T47D (cell line): Measurements from ENCODE around the gene TMEM144.
"Not testable (repeated sequence)": the region's sequence is repeated elsewhere in the genome, so short reads cannot be mapped to it uniquely, and the experiment has no call there.

Source experiments
- DNase-seq, 2 experiments: peaks; one replicate each; pipeline versions ENCODE4 v3.0.0 to v3.0.0-alpha.2; 2011 to 2012; ENCODE audit warnings: low read depth in 1 of 2, low spot score in 1 of 2
- JUND ChIP-seq: IDR thresholded peaks from 2 replicates; pipeline ENCODE4 v1.6.1; 2012; ENCODE audit warnings: low read depth
- in situ Hi-C: cut with HindIII; loops from 2 replicates; pipeline ENCODE4 v1.10.0; 2016; ENCODE audit warnings: low sequenced_read_pairs, low pct_unique_long_range_greater_than_20kb

Gene TMEM144

DNA sequence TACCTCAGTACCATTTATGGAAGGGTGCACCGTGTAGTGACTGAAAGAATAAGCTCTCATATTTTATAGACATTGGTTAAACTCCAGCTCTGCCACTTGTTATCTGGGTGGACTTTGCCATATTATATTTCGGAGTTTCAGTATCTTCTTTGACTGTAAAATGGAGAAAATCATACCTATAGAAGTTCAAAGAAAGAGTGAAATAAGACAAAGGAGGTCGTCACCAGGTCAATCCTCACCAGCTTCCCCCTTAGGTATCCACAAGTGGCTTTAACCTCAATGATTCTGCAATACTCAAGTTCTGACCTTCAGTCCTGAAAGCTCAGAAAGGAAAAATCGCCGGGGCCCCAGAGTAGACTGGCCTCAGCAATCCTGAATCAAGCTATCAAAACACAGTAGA is 64.3 kb downstream of the TMEM144 start:
- DNase-seq, result no peak
- TF ChIP-seq JUND, result no peak
- in situ Hi-C loops, result no loop called here

DNA sequence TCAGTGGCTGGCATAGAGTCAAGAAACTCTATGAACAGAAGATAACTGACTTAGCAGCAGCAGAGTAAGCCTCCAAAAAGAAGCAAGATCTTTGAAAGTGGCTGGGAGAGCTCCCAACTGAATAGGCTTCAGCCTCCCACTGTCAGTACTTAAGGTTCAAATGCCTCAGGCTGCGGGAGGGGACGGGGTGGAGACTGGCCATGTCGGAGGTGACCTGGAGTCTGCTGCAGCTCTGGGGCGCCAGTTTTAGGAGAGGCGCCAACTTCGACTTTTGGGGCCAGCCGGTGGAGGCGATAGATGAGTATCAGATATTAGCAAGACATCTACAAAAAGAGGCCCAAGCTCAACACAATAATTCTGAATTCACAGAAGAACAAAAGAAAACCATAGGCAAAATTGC is 67.3 kb downstream of the TMEM144 start:
- in situ Hi-C loops, result no loop called here

DNA sequence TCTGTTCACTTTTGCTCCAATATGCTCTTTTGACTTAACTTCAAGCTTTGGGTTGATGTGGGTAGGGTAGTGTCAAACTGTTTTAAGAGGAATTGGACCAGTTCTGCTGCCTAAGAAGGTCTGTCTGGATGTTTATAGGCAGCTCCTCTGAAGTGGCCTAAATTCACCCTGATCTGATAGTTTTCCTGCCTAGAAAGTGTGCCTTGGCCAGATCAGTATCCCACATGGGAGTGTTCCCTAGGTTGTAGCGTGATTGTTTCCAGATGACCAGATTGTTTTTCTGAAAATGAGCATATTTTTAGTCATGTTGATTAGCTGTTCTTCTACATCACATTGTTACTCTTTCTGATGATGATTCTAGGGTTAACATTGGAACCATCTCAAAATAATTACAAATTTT is 68.8 kb downstream of the TMEM144 start:
- DNase-seq, in situ Hi-C loops: not testable (repeated sequence)

More for the DNA sequence above, 67.3 kb downstream of the TMEM144 start:
- no peak for DNase-seq
- no peak for TF ChIP-seq JUND

GRCh38 chr4:158280856-158281255 is 70.6 kb downstream of the TMEM144 start:
- no peak for DNase-seq
- in situ Hi-C loops, result no loop called here
- TF ChIP-seq JUND, result no peak

GRCh38 chr4:158282252-158282651 is 72.0 kb downstream of the TMEM144 start:
- no peak for DNase-seq
- no peak for TF ChIP-seq JUND
- in situ Hi-C loops, result no loop called here

DNA sequence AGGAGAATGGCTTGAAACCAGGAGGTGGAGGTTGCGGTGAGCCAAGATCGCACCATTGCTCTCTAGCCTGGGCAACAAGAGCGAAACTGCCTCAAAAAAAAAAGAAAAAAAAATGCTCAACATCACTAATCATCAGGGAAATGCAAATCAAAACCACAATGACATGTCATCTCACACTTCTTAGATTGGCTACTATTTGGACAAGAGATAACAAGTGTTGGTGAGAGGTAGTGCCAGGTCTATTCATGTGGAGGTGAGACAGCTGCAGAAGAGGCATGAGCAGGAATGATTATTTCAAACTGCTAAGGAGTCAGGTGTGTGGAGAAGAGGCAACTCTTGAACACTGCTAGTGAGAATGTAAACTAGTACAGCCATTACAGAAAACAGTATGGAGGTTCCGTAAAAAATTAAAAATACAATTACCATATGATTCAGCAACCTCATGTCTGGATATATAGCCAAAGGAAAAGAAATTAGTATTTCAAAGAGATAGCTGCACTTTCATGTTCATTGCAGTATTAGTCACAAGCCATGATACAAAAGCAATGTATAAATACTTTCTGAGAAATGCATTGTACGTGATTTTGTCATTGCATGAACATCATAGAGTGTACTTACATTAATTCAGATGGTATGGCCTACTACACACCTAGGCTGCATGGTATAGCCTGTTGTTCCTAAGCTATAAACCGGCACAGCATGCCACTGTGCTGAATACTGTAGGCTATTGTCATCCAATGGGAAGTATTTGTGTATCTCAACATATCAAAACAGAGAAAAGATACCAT is 75.3 kb downstream of the TMEM144 start:
- no peak for TF ChIP-seq JUND
- in situ Hi-C loops, result no loop called here
- no peak for DNase-seq

- no peak for DNase-seq
- in situ Hi-C loops, result no loop called here
- no peak for TF ChIP-seq JUND
Observed at GRCh38 chr4:158290912-158291311, 80.6 kb downstream of the TMEM144 start.

DNA sequence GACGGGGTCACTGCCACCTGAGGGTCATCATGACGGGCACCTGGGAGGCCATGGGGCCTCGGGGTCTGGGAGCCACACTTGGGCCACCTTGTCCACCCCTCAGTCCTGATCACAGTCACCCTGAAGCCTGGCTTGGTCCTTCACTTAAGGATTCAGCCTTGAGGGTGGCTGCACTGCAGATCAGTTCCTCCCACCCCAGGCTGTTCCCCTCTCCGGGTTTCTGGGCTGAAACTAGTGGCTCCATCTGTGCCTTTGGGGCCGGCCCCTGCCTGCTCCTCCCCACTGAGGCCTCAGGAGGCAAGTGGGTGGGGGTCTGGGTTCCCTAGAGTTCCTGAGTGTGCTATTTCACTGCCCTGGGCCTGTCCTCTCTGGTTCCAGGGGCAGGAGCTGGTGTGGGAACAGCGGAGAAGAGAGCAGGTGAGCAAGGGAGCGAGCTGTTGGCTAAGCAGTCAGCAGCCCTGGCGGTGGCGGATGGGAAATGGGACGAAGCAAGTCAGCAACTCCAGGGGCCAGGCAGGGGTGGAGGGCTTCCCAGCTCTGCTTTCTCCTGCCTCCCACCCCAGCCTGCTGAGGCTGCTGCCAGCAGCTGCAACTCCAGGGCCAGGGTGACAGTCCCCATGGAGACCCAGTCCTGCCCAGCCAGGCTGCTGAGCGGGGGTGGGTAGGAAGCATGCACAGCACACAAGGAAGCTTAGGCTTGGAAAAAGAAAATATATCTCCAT is 81.2 kb downstream of the TMEM144 start:
- no peak for DNase-seq
- in situ Hi-C loops, result no loop called here
- TF ChIP-seq JUND, result no peak

DNA sequence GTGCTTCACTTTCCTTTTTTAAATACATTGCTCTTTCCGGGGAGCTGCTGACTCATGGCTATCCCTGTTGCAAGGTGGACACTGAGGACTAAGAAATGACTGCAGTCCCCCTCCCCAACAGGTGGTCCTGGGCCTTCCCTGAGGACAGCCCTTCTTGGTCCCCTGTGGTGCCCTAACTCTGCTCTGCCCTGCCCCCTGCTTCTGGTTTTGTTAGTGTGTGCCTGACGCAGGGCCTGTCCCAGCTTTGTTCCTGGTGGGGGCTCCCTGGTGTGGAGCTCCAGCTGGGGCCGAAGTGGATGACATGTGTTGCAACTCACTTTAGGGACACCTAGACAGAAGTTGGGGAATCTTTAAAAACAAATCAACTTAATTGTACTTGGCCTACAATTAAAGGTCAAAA is 81.9 kb downstream of the TMEM144 start:
- in situ Hi-C loops, result no loop called here
- DNase-seq, result no peak
- TF ChIP-seq JUND, result no peak

GRCh38 chr4:158295053-158295452 is 84.8 kb downstream of the TMEM144 start:
- DNase-seq, result no peak
- in situ Hi-C loops, result no loop called here
- no peak for TF ChIP-seq JUND

DNA sequence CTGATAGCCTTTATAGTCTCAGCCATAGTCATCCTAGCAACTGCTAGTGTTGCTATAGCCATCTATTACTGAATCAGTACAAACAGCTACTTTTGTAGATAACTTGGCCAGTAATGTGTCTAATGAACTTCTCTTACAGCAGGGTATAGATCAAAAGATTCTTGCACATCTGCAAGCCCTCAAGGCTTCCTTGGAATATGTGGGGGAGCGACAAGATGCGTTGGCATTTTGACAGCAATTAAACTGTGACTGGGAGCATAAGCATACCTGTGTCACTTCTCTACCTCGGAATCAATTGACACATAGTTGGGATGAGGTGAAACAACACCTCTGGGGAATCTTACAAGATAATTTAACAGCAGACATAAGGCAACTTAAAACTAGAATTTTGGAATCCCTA is 87.6 kb downstream of the TMEM144 start:
- TF ChIP-seq JUND, result no peak
- in situ Hi-C loops, result no loop called here
- no peak for DNase-seq

- TF ChIP-seq JUND, result no peak
- in situ Hi-C loops, result no loop called here
- no peak for DNase-seq
Observed at GRCh38 chr4:158299459-158300007, 89.2 kb downstream of the TMEM144 start.

DNA sequence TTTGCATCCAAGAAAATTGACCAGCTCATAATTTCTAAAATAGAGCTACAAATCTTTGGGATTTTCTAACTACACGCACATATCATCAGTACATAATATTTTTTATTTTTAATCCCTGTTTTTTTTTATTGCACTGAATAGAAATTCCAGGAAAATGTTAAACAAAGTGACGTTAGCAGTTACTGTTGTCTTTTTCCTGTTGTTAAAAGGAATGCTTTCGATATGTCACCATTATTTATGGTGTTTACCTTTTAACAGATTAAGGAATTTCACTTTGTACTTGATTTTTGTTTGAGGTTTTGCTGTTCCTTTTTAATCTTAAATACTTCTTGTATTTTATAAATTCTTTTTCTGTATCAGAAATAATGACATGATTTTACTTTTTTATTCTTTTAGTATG is 89.7 kb downstream of the TMEM144 start:
- in situ Hi-C loops, result no loop called here
- no peak for TF ChIP-seq JUND
- DNase-seq, result no peak
